Tibial artery (tissue), 4 donors: ENCODE measurements around the gene FBN1.
A peak's percentile ranks its signal among the peaks of the same experiment; 100 is the strongest.

Experiments used
- DNase-seq, 2 donors: peaks; one replicate each; pipeline ENCODE4 v3.0.0-alpha.2; 2019
- H3K27ac ChIP-seq, 2 donors: fragments of 200-600 bp; sonication (generic) in 1 of 2; 1 replicate in 1 of 2; 2 replicates in 1 of 2; pipeline ENCODE4 v1.5.1; 2018 to 2019; ENCODE audit warnings: mild to moderate bottlenecking in 1 of 2
- H3K27me3 ChIP-seq, 2 donors: fragments of 200-600 bp; sonication (generic) in 1 of 2; one replicate each; pipeline versions ENCODE4 v1.5.1 to v1.6.0; 2016 to 2019
- H3K36me3 ChIP-seq, 3 donors: fragments of 200-600 bp; sonication (generic) in 2 of 3; one replicate each; pipeline ENCODE4 v1.5.1; 2016 to 2019; ENCODE audit warnings: mild to moderate bottlenecking in 2 of 3
- H3K4me1 ChIP-seq, 4 donors: fragments of 200-600 bp; sonication (generic) in 2 of 4; 1 replicate in 3 of 4; 2 replicates in 1 of 4; pipeline ENCODE4 v1.5.1; 2016 to 2019
- H3K4me3 ChIP-seq, 2 donors: fragments of 200-600 bp; sonication (generic) in 1 of 2; 1 replicate in 1 of 2; 2 replicates in 1 of 2; pipeline ENCODE4 v1.5.1; 2018 to 2019; ENCODE audit warnings: mild to moderate bottlenecking in 2 of 2
- H3K9me3 ChIP-seq, 3 donors: fragments of 200-600 bp; sonication (generic) in 1 of 3; one replicate each; pipeline ENCODE4 v1.5.1; 2016 to 2019
- intact Hi-C: fragments of 100-400 bp; cut with DNase I; formaldehyde crosslinking; loops from one replicate; pipeline ENCODE4 v1.15.0; 2023; ENCODE audit warnings: low total_unique reads
- TF ChIP-seq, protein P1 (sequence below), 2 experiments: fragments of 200-600 bp in 1 of 2; fragments of 450-650 bp in 1 of 2; IDR thresholded peaks; one replicate each; pipeline ENCODE4 v1.5.1; 2017 to 2019; ENCODE audit warnings: antibody characterized with exemption in 2 of 2, mild to moderate bottlenecking in 1 of 2, moderate library complexity in 1 of 2

FBN1 gene

DNA sequence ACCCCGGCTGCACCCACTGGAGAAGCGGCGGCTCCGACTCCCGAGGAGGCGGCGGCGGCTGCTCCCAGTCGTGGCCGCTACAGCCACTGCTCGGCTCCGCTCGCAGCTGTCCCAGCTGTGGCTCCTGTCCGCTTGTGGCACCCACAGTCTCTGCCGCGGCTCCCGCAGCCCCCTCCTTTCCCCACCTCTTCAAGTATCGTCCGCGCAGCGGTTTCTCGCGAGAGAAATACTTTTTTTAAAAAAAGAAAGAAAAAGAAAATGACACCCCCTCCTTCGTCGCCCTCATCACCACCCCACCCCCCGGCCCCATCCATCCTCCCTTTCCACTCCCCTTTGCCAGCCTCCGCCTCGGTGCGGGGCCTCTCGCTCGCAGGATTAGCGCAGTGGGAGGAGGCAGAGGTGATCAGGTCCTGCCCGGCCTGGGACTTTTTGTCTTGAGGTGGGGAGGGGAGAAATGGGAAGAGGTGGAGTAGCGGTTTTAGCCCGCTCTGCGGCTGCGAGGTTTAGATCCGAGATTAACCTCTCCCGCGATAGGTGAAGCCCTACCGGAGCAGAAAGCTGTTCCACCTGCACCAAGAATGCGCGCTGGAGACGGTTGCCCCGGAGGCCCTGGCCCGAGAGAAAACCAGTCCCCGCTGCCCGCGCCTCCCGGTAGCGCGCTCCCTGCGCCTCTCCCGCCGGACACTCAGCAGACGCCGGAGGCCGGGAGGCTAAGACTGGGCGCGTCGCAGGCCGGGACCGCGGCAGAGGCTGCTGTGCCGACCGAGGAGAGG lies at the start of gene FBN1:
Gene FBN1, minus strand, starts transcription at position 152 of the 773 bp plus-strand sequence. CDS start 940 bp downstream, outside the sequence.
- DNase-seq: peak; percentile 83 to 91
- Histone ChIP-seq H3K4me1 (peaks cover 0 to 37% (median 21%) of the 10 kb centered on the region in 4 donors), H3K27ac (peak within 1 kb of the TSS; percentile 93 to 99), H3K9me3 (no peaks in the 10 kb centered on the region), H3K4me3 (peak within 1 kb of the TSS; percentile 93 to 98), H3K27me3 (no peaks in the 10 kb centered on the region), H3K36me3 (no peaks in the 10 kb centered on the region)
- TF ChIP-seq, protein P1, sequence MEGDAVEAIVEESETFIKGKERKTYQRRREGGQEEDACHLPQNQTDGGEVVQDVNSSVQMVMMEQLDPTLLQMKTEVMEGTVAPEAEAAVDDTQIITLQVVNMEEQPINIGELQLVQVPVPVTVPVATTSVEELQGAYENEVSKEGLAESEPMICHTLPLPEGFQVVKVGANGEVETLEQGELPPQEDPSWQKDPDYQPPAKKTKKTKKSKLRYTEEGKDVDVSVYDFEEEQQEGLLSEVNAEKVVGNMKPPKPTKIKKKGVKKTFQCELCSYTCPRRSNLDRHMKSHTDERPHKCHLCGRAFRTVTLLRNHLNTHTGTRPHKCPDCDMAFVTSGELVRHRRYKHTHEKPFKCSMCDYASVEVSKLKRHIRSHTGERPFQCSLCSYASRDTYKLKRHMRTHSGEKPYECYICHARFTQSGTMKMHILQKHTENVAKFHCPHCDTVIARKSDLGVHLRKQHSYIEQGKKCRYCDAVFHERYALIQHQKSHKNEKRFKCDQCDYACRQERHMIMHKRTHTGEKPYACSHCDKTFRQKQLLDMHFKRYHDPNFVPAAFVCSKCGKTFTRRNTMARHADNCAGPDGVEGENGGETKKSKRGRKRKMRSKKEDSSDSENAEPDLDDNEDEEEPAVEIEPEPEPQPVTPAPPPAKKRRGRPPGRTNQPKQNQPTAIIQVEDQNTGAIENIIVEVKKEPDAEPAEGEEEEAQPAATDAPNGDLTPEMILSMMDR (IDR thresholded peaks at IDR 0.05): no peak
- intact Hi-C loops: loop anchor here (10.0 kb wide), 1 partner anchor 159 kb away; no protein-coding TSS in a partner anchor

DNA sequence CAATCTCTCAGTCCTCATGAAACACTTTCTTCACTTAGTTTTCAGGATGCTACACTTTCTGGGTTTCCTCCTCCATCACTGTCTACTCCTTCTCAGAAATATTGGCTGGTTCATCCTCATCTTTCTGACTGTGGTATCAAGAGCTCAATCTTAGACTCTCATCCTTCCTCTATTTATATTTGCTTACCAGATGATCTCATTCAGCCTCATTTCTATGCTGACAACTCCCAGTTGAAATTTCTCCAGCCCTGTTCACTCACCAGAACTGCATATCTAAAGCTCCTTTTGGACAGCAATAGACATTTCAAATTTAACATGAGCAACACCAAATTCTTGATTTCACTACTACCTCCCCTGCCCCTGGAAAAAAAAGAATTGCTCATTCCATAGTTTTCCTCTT lies 48.0 kb upstream of the FBN1 start:
- no peaks in the 10 kb centered on the region for H3K9me3 ChIP-seq
- no peaks in the 10 kb centered on the region for H3K27me3 ChIP-seq
- H3K4me3 ChIP-seq: no peak overlapping the region
- no peak for DNase-seq
- no peak overlapping the region for H3K27ac ChIP-seq
- no peaks in the 10 kb centered on the region for H3K4me1 ChIP-seq
- intact Hi-C loops: no loop called here
- H3K36me3 ChIP-seq: no peaks in the 10 kb centered on the region
- TF ChIP-seq, protein P1 (IDR thresholded peaks at IDR 0.05): no peak

DNA sequence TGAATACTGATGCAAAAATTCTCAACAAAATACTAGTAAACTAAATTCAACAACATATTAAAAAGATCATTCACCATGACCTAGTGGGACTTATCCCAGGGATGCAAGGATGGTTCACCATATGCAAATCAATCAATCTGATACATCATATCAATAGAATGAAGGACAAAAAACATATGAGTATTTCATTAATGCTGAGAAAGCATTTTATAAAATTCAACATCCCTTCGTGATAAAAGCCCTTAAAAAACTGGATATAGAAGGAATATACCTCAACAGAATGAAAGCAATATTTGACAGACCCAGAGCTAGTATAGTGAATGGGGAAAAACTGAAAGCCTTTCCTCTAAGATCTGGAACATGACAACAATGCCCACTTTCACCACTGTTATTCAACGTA lies 43.0 kb upstream of the FBN1 start:
- H3K27me3 ChIP-seq: no peaks in the 10 kb centered on the region
- H3K27ac ChIP-seq: no peak overlapping the region
- intact Hi-C loops: no loop called here
- no peak overlapping the region for H3K4me3 ChIP-seq
- no peaks in the 10 kb centered on the region for H3K9me3 ChIP-seq
- TF ChIP-seq, protein P1 (IDR thresholded peaks at IDR 0.05): no peak
- H3K36me3 ChIP-seq: no peaks in the 10 kb centered on the region
- no peaks in the 10 kb centered on the region for H3K4me1 ChIP-seq
- DNase-seq: no peak

DNA sequence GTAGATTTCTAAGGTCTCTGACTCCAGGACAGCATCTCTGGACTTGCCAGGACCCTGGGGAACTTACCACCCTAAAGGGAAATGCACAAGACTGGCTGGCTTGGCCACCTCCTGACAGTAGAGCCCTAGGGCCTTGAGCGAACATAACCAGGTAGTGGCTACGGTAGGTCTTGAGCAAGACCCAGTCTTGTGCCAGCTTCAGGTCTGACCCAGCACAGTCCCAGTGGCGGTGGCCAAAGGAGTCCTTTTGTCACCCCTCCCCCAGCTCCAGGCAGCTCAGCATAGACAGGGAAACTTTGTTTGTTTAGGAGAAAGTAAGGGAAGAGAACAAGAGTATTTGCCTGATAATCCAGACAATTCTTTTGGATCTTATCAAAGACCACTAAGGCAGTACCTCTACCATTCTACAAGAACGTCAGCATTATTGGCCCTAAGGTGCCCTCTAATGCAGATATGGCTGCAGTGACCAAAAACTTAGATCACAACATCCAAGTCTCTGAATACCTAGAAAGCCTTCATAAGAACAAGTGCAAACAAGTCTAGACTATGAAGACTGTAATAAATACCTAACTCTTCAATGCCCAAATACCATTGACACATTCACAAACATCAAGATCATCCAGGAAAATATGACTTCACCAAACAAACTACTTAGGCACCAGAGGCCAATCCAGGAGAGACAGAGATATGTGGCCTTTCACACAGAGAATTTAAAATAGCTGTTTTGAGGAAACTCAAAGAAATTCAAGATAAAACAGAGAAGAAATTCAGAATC lies 38.7 kb upstream of the FBN1 start:
- Histone ChIP-seq H3K4me1 (no peaks in the 10 kb centered on the region), H3K36me3 (no peaks in the 10 kb centered on the region), H3K9me3 (no peaks in the 10 kb centered on the region), H3K27ac (no peak overlapping the region), H3K27me3 (no peaks in the 10 kb centered on the region), H3K4me3 (no peak overlapping the region)
- TF ChIP-seq, protein P1 (IDR thresholded peaks at IDR 0.05): no peak
- intact Hi-C loops: no loop called here
- no peak for DNase-seq

DNA sequence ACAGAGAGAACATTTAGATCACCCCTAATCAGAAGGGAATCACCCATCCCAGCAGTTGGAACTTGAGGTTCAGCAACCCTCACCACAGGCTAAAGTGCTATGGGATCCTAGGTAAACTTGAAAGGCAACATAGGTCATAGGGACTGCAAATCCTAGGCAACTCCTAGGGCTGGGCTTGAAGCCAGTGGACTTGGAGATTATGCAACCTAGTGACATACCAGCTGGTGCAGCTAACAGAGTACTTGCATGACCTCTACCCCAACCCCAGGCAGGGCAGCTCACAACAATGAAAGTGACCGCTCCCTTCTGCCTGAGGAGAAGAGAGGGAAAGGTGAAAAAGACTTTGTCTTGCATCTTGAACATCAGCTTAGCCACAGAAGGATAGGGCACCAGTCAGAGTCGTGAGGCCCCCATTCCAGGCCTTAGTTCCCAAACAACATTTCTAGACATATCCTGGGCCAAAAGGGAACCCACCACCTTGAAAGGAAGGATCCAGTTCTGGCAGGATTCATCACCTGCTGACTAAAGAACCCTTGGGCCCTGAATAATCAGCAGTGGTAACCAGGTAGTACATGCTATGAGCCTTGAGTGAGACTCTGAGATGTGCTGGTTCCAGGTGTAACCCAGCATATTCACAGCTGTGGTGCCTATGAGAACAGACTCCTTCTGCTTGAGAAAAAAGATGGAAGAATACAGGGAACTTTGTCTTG lies 37.6 kb upstream of the FBN1 start:
- no peak overlapping the region for H3K4me3 ChIP-seq
- no peaks in the 10 kb centered on the region for H3K9me3 ChIP-seq
- TF ChIP-seq, protein P1 (IDR thresholded peaks at IDR 0.05): no peak
- H3K4me1 ChIP-seq: no peaks in the 10 kb centered on the region
- intact Hi-C loops: no loop called here
- H3K36me3 ChIP-seq: no peaks in the 10 kb centered on the region
- DNase-seq: peak in 1 of 2 donors; percentile 68
- H3K27me3 ChIP-seq: no peaks in the 10 kb centered on the region
- H3K27ac ChIP-seq: no peak overlapping the region
